NCI-H1048 (cell line): Measurements from ENCODE around the gene NFE2L1.

Experiments
- DNase-seq: peaks from one replicate; lab custom pipeline; 2025; lab: John Stamatoyannopoulos, UW

NFE2L1 gene

DNA sequence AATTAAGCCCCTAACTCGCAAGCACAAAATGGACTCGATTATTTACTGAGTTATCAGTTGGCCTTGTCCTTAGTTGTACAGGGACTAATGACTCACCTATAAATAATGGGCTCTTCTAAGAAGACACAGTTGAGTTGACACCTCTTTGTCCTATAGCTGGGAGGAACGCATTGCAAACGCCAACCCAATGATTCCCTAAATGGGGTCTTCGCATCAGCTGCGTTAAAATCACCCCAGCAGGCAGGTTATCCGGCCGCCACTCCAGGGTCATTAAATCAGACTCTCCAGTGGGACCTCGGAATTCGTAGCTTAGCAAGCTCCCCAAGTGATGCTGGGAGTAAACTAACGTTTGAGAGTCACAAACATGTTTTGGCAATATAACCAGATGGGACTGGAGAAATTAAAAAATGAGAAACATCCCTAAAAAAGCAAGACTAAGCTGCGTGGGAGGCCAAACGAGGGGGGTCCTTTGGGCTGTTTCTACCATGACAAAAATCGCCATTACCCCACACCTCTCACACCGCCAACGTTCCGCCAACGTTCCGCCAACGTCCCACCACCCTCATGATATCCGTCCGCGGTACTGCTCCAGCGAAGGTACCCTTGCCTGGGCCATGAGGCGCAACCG is 932 bp upstream of the NFE2L1 start:
- DNase-seq, result no peak

DNA sequence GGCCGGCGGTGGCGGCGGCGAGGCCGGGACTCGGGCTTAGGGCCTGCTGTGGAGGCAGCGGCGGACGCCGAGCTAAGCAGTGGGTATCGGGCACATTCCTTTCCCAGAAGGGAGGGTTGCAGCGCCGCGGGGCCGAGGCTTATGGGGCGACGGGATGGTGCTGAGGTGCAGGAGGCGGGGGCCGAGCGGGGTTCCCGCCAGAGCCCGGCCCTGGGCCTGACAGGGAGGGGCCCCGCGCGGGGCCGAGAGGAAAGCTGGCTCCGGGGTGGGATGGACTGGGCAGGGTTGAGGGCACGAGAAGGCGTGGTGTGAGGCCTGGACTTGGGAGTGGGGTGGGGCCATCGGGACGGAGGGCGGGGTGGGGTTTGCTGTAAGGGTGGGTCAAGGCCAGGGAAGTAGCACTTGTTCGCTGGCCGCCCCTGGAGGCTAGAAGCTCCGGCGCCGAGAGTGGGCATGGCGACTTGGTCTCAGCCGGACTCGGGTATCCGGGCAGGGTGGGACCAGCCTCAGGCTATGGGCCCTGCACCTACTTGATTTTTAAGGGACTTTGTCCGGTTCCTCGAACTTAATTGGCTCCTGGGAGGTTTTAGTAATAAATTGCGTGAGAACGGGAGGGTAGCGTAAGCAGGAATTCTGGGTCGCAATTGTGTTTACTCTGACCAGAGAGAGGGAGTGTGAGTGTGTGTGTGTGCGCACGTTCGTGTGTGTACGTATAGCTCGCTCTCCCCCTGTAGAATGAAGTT is 396 bp downstream of the NFE2L1 start:
- DNase-seq, result peak; percentile 8

DNA sequence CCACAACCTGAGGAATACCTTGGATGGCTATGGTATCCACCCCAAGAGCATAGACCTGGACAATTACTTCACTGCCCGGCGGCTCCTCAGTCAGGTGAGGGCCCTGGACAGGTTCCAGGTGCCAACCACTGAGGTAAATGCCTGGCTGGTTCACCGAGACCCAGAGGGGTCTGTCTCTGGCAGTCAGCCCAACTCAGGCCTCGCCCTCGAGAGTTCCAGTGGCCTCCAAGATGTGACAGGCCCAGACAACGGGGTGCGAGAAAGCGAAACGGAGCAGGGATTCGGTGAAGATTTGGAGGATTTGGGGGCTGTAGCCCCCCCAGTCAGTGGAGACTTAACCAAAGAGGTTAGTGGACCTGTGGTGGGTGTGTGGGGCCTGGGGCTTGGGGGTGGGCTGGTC is 3.1 kb downstream of the NFE2L1 start:
- no peak for DNase-seq

DNA sequence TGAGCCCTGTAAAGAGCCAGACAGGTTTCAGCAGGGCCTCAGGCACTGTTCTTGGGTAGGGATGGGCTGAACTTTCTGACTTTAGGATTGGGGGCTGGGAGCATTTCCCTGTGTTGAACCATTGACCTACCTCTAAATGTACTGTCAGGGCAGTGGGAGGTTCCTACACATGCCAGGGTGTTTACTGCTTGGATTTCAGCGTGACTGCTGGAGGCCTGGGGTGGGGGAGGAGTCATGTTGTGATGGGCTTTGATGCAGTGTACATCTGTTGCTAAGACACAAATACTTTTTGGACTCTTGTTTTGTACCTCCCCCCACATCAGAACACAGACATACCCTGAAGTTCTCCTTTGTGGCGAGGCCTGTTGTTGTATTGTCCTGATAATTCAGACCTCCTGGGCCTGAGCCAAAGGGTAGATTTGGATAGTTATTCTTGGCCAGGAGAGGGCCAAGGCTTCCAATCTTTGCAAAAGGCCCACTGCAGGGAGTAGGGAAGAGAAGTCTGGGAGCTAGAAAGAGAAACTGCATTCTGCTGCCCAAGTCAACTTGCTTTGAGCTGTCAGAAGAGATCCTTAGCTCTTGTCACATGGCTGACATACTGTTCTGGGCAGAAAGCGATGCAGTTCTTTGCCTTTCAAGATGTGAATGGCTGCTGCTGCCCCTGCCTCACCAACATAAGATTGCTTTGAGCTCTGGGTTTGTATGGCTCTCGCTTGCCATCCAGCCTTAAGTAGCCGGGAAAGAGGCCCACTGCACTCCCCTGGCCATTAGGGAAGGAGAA is 3.7 kb downstream of the NFE2L1 start:
- DNase-seq, result no peak

DNA sequence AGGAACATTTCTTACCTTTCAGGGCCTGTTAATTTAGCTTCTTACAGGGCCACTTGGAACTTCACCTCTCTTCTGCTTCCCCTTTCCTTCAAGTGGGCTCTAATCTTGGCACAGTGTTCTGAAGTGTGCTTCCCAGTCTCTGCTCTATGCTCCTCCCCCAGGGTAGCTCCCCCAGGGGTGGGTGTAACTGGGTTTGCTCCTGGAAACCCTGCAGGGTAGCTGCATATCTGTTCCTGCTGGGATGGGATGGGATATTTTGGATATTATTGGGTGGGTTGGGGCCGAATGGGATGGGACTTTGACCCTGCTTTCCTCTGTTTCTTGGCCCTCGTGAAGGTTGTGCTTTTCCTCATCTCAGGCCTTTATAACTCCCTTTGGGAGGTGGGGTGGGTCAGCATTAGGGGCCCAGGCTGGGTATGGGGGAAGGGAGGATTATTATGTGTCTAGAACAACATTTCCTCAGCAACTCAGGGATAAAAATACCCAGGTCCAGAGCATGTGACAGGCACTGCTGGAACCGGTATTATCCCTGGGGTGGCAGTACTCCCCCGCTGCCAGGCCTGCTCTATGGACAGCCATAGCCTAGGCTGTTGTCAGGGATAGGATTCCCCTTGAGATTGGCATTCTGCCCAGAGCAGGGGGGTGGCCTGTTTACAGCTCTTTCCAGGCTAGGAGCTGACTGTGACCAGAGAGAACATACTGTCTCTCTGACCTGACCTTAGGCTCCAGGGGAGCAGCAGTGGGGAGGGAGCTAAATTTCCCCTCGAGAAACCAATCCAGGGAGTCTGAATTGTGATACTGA is 5.0 kb downstream of the NFE2L1 start:
- no peak for DNase-seq

DNA sequence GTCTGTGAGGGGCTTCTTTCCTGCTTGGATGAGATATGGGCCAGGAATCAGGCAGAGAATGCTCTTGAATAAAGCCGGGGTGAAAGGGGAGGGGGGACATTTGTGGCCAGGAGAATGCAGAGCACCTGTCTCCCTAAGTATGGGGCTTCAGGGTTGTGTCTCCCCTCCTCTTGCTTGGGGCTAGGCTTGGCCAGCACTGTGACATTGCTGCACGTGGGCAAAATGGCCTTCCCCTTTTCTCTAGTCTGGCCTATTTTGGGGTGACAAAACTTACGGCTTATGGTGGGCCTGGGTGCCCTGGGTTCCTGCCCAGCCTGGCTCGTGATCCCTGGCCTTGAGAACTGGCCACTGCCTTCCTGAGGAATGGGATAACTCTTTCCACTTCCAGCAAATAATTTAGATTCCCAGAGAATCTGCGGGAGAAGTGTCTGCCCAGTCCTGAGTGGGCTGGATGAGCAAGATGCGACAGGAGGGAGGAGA is 5.6 kb downstream of the NFE2L1 start:
- no peak for DNase-seq

DNA sequence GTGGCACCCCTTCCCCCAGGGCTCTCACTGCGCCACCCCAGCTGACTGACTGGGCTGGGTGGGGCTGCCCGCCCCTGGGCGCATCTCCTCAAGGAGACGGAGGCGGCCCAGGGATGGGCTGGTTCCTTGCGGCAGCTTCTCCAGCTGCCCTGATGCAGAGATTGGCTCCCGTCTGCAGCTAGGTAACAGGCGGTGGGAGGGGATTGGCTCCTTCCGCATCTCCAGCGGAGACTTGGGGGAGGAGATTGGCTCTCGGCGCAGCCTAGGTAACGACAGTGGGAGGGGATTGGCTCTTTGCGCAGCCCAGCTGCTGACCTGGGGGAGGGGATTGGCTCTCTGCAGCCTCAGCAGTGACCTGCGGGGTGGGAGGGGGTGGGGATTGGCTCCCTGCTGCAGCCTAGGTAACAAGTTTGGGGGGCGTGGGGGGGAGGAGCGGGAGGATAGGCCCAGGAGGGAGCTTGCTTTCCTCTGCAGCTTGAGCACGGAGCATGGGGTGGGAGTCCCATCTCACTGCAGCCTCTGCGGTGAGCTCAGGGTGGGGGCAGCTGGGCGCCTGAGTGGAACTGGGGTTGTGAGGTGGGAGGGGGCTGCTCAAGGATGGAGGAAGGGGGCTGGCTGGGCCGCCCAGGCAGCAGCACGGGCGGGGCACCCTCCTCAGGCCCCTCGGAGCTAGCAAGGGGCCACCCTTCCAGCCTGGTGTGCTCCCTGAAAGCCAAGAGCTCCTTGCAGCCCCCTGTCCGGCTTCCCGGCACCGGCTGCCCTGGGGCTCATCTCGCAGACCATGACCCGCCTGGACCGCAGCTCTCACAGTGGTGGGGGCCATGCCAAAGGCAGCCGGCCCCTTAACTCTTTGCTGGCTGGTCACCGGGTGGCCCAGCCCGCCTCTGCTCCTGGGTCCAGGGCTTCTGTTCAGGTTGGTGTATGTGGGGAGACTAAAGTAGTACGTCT is 6.4 kb downstream of the NFE2L1 start:
- peak; percentile 53 for DNase-seq

DNA sequence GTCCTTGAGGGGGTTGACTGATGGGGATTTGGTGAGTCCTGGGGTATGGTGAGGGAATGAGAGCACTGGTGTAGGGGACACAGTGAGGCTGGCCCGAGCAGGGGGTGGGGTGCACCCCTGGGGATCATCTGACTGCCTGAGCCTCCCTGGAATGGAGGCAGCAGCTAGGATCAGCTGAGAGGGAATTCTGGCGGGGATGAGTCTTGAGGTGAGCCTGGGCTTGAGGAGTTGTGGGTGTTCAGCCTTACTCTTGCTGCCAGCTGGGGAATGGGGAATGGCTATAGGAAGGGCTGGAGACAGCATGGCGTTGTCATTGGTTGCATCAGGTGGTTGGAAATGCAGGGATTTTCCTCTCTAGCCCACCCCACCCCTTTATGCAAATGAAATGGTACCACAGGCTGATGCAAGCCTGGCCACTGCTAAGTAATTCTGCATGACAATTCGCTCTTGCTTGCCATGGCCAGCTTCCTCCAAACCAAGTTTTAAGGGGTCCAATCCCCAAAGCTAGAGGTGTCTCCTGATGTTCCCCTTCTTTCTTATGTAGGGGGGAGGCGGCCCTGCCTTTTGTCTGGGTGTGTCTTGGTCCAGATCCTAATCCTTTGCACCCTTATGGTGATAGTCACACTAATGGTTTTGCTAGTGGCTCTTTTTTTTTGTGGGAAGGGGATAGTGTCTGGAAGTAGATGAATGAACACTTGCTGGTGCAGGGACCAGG is 7.5 kb downstream of the NFE2L1 start:
- peak; percentile 42 for DNase-seq

DNA sequence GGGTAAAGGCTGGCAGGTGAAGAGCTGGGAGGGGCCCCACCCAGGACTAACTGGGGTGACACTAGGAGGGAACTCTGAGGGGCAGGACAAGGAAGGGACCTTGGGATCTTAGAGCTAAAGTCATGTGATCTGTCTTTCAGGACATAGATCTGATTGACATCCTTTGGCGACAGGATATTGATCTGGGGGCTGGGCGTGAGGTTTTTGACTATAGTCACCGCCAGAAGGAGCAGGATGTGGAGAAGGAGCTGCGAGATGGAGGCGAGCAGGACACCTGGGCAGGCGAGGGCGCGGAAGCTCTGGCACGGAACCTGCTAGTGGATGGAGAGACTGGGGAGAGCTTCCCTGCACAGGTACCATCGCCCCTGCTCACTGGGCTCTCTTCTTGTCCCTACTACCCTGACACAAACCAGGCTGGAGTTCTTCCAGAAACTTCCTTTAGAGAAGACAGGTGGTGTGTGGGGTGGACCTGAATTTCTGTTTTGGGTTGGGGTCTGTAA is 8.1 kb downstream of the NFE2L1 start:
- DNase-seq, result no peak

DNA sequence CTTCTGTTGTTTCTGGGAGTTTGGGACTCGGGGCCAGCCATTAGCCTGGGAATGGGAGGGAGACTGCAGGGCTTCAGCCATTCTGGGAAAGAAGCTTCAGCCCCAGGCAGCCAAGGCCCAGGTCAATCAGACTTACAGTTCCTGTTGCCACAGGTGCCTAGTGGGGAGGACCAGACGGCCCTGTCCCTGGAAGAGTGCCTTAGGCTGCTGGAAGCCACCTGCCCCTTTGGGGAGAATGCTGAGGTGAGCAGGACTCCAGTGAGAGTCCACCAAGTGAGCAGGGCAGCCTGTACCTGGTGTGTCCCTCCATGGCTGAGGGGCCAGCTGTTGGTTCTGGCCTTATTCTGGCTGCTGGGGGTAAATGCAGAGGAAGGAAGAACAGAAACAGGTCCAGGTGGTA is 8.7 kb downstream of the NFE2L1 start:
- DNase-seq, result no peak

DNA sequence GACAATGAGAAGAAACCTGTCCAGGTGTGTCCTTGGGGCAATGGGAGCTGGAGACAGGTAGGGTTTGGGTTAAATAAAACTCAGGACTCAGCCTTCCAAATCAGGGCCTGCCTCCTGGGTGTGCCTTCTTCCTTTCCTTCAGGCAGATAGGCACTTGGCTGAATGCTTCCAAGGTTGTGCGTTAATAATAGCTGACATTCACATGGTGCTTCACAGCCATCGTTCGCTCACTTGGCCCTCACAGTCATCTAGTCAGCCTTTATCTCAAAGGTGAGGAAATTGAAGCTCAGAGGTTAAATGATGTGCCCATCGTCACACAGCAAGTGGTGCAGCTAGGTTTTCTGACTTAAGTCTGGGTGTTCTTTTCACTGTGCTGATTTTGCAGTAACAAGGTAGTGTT is 9.5 kb downstream of the NFE2L1 start:
- no peak for DNase-seq

DNA sequence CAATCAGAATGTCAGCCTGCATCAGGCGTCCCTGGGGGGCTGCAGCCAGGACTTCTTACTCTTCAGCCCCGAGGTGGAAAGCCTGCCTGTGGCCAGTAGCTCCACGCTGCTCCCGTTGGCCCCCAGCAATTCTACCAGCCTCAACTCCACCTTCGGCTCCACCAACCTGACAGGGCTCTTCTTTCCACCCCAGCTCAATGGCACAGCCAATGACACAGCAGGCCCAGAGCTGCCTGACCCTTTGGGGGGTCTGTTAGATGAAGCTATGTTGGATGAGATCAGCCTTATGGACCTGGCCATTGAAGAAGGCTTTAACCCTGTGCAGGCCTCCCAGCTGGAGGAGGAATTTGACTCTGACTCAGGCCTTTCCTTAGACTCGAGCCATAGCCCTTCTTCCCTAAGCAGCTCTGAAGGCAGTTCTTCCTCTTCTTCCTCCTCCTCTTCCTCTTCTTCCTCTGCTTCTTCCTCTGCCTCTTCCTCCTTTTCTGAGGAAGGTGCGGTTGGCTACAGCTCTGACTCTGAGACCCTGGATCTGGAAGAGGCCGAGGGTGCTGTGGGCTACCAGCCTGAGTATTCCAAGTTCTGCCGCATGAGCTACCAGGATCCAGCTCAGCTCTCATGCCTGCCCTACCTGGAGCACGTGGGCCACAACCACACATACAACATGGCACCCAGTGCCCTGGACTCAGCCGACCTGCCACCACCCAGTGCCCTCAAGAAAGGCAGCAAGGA is 10.4 kb downstream of the NFE2L1 start:
- DNase-seq, result no peak

DNA sequence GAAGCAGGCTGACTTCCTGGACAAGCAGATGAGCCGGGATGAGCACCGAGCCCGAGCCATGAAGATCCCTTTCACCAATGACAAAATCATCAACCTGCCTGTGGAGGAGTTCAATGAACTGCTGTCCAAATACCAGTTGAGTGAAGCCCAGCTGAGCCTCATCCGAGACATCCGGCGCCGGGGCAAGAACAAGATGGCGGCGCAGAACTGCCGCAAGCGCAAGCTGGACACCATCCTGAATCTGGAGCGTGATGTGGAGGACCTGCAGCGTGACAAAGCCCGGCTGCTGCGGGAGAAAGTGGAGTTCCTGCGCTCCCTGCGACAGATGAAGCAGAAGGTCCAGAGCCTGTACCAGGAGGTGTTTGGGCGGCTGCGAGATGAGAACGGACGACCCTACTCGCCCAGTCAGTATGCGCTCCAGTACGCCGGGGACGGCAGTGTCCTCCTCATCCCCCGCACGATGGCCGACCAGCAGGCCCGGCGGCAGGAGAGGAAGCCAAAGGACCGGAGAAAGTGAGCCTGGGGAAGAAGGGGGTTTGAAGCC is 11.0 kb downstream of the NFE2L1 start:
- DNase-seq, result no peak

DNA sequence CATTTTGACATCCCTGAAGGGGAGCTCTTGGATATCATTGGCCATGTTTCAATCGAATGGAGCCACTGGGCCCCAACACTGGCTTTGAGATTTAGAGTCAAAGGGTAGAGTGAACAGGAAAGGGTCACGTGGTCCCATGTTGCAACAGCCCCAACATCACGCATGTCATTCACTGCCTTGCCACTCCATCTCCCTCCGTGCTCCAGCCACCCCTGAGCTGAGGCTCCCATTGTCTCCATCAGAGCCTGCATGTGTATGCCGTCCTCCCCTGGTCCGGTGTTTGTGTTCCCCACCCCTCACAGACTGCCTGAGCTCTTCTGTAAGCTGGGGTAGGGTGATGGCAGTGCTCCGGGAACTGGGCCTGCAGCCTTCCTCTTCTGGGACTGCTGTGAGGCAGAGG is 12.1 kb downstream of the NFE2L1 start:
- DNase-seq, result no peak

DNA sequence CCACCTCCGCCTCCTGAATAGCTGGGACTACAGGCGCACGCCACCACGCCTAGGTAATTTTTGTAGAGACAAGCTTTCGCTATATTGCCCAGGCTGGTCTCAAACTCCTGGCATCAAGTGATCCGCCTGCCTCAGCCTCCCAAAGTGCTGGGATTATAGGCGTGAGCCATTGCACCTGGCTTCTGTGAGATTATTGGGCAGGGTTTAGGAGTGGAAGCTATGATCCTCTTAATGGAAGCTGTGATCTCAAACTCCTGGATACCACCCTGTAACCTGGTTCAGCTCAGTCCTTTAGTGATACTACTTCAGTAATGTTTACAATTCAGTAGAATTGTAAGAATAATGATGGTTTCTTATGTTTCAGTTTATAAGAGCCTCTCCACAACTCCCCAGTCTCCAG is 14.1 kb downstream of the NFE2L1 start:
- DNase-seq, result no peak

DNA sequence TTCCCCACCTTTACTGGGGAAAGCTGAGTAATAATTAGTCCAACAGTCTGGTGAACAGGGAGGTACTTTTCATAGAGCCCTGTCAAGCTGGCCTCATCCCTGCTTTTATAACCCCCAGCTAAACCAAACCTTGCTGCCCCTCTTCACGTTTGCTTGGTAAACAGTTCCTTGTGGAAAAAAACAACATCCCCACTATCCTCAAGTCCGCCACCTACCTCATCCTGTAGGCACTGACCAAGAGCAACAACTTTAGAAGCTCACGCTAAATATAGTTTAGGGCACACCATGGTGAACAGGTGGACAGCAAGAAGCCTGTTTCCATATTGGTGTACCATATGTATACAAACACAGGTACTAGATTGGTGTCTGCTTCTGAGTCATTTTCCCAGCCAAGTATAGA is 16.5 kb downstream of the NFE2L1 start:
- no peak for DNase-seq

DNA sequence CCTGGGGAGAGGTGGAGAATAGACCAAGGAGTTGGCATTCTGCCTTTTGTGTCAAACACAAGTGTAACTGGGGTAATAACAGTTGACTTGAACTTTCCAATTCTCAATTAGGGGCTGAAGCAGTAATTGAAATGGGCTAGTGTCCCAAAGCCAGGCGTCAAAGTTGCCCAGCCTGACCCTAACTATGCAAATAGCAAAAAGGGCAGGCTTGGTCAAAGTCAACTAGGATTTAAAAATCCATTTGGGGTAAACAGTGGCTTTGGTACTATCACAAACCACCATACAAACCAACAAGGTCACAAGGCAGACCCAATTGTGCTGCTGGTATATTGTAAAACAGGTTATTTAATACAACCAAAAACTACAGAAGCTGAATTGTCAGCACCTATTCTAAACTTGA is 18.0 kb downstream of the NFE2L1 start:
- DNase-seq, result no peak

DNA sequence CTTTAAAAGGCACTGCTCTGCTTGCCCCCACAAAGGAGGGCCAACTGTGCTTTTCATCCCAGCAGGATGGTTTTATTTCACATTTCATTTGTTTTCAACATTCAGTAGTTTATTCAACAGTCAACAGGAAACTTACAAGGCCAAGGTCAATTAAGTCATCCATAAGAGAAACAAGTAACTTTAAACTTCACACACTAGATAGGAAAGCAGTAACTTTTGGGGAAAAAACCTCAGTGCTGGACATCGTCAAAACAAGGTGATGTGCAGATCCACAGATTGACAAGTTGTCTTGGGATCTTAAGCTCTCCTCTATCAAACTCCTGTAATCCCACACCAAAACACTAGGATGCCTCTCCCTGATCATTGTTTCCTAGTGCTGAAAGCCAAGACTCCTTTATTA is 18.5 kb downstream of the NFE2L1 start:
- DNase-seq, result no peak

DNA sequence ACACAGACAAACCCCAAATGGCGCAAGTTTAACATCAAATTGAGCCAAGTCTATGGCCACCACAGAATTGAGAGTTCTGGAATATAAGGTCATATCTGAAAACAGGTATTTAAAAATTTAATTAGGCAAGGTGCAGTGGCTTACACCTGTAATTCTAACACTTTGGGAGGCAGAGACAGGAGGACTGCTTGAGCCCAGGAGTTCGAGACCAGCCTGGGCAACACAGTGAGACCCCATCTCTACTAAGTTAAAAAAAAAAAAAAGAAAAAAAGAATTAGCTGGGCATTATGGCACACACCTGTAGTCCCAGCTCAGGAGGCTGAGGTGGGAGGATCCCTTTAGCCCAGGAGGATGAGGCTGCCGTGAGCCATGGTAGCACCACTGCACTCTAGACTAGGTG is 19.1 kb downstream of the NFE2L1 start:
- no peak for DNase-seq
